TTC549 (cell line): ENCODE results near the gene RPS21.

ENCODE experiments used
- FAIRE-seq: peaks from 2 replicates; lab custom pipeline; 2012; peaks lifted over from hg19 to GRCh38; lab: Jason Lieb, UNC

RPS21 gene

DNA sequence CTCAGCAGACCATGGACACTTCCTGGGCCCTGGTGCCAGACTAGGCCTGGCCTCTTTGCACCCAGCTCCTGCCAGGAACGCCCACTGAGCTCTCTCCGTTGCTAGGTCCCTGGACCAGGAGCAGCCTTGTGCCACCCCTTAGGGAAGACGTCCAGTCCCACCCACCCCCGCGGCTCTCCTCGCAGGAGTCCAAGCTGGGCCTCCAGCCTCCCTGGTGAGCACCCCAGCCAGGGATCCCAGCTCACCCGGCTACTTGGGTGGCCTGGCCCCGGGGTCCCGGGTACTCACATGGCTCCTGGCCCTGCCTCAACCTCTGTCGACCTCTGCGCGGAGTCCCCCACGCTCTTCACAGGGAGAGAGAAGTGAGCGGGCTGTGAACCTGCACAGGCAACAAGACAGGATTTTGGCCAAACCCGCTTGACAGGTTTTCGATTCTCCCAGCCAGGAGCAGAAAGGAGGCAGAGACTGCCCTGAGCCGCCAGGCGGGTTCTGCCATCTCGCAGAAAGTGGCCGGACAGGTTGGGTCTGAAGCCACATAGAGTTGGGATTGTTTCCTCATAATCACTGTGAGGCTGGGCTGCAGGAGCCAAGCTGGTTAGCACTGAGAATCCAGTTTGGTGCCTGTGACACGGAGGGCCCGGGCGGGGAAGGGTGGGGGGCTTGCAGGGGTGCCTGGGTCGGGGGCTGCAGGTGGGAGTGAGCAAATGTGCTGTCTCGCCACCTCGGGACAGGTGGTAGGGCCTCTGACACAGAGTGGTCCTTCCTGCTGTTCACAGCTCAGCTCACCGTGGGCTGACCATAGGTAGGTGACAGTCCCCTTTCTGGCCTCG, 40.5 kb downstream of the RPS21 start, which contains the start of gene RBBP8NL:
Gene RBBP8NL (minus strand): TSS at position 368 of the 830 bp plus-strand sequence. CDS start 7,892 bp downstream, outside the sequence.
- FAIRE-seq = no peak

DNA sequence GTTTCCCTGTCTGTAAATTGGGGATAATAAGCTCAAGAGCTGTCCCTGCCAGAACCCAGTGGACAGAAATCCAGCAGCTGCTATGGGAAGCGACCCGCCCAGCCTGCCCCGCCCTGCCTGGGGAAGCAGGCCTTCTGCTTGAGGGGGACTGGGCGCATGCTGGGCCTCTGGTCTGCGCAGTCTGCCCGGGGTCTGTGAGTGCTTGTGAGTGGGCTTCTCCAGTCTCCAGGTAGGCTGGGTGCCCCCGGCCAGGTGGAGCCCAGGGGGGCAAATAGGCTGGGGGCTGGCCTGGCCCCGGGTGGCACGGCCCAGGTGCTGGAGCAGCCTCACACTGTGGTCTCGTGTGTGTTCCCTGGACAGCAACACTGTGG, 41.1 kb downstream of the RPS21 start:
- FAIRE-seq = no peak

DNA sequence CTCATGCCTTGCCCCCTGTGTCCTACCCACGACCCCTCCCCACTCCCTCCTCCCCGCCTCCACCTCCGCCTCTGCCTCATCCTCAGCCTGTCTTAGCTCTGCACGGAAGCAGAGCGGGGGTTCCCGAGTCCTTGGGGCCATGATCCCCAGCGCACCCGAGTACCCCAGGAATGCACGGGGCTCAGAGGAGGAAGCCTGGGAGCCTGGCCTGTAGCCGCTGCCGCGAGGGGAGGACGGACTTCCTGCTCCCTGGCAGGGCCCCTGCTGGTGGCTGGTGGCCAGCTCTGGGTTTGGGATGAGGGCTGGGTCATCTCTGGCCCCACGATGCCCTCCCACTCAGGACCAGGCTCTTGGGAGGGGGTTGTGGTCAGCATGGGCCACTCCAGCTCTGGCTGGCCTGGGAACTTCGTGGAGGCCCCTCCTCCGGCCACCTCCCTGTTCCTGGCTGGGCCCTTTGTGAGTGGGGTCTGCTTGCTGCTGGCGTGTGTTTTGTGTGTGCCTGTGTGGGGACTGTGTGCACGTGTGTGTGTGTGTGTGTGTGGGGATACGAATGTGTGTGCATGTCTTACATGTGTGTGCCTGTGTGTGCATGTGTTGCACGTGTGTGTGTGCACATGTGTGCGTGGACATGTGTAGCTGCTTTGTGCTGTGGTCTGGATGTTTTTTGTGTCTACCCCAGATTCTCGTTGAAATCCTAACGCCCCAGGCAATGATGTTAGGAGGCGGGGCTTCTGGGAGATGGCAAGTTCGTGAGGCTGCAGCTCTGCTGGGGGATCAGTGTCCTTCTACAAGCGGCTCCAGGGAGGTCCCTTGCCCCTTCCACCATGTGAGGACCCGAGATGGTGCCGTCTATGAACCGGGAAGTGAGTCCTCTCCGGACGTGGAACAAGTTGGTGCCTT, 41.7 kb downstream of the RPS21 start:
- FAIRE-seq = no peak

DNA sequence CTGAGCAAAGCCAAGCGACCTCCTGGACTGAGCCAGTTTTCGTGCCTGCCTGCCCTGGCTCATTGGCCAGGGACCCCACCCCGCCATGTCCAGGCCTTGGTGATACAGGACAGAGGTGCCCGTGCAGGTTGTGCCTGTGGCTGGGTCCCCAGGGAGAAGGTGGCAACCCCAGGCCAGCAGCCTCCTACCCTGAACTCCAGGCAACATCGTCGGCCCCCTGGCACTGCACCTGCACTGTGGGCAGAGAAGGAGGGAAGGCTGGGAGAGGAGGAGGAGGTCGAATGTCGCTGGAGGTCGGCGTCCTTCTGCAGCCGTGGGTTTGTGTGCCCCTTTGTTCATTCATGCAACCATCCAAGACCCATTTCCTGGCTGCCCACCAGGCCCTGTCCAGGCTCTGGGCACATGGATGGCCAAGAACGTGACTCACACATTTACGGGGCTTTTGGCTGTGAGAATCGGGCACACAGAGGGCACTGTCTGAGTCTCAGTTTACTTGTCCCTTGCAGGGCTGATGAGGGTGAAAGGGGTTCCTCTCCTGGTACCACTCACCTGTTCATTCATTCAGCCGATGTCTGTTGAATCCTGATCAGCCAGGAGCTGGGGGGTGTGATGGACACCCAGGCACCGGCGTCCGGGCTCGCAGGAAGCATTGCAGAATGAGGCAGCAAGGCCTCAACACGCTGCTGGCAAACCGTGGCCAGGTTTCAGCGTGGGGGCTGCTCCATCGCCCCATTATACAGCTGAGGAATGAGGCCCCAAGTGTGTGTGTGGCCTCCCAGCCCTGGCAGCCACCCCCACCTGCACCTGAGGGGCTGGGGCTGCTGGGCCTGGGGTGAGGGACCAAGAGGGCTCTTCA, 42.8 kb downstream of the RPS21 start:
- no peak for FAIRE-seq

DNA sequence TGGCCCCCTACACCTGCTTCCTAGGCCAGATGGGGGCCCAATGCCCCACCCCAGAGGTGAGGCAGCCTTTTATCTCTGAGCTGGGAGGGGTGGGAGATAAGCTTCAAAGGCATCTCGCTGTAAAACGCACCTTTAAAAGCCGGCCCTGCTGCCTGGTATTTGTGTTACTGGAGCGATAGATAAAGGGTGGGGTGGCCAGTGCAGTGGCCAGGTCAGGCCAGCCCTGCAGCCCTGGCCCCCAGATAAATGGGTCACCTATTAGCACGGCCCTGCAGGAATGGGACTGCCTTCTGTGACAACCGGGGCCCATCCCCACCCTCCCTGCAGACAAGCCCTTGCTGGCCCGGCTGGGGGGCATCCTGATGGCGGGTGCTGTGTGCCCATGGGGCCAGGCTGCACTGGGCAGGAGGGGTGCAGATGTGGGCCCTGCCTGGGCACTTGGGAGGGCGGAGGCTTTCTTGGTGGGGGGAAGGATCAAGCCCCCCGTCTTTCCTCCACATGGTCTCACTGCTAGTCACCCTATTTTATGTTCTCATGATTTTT, 43.5 kb downstream of the RPS21 start:
- FAIRE-seq = no peak

DNA sequence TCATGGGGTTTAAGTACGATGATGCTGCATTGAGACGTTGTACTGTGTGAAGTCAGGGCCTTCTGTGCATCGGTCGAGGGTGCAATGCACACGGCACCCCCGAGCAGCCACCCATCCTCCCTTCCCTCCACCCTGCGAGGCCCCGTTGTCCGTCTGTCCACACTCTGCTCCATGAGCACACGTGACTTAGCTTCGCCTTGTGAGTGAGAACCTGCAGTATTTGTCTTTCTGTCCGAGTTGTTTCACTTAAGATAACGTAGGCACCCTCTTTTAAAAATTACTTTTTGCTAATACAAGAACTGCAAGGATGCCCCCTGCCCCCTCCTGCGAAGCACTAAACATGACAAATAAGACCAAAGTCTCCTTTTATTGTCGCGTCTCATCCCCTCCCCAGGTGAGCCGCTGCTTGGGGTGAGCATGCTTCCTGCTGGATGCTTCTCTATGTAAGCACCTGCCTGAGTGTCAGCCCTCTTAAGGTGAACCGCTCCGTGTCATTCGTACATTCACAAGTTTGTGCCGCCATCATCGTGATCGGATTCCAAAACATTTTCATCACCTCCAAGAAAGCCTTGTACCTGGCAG, 44.1 kb downstream of the RPS21 start:
- FAIRE-seq = no peak

DNA sequence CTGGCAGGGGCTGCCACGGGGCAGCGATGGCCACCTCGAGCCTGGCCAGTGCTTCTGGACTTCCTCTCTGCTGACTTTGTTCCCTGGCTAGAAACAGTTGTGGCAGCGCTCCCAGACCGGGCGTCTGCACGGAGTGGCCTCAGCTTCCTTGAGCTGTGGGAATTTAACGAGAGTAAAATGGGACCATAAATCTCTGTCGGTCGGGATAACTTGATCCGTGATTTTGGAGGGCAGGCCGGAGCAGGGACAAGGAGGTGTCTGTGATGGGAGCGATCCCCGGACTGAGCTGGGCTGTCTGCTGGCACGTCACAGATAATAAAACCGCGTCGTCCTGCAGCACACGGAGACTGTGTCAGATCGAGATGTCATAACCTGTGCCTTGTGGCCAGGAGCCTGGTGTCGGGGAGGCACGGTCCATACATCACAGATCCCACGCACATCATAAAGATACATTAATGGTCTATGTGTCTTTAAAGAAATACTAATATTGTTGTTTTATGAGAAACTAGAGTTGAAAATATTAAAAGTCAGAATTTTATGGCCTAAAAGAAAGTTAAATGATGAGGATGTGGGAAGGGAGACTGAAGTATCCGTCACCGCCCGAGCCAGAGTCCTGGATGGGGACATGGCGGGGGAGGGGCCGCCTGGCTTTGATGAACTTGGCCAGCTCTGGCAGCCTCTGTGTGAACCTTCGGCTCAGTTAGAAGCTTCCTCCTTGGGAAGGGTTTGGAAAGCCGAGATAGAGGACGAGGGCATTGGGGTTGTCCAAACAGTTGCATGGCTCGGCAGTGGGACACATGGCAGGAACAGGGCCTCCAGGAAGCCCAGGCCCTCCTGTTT, 47.0 kb downstream of the RPS21 start:
- FAIRE-seq = no peak

DNA sequence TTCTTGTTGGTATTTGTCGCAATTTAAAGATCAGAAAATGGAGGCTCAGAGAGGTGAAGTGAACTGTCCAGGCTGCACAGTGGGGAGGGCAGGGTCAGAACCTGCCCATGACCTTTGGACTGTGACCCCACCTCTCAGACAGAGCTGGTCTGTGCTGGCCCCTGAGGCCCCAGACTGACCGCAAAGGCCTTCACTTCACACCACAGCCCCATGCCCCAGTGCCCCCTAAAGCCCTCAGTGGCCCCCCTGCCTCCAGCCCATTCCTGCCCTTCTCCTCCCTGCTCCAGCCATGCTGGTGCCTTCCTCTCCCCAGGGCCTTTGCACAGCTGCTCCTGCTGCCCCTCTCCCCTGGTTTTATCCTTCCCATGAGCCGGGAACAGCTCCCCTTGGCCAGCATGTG, 49.8 kb downstream of the RPS21 start:
- FAIRE-seq = no peak

DNA sequence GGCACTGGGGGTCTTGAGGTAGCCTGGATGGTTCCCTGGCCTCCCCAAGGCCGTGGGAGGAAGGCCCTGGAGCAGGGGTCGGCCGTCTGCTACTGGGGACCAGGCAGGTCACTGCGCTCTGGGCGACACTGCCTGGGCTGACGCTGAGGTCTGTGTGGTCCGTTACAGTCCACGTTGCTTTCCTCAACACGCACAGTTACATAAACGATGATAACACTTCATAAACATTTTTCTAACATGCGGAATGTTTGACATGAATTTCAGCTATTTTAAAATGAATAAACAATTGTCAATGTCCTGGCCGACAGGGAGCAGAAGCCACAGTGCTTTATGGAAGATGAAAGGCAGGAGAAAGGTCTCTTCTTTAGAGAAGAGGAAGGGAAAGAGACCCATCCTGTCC, 50.6 kb downstream of the RPS21 start:
- FAIRE-seq = no peak

DNA sequence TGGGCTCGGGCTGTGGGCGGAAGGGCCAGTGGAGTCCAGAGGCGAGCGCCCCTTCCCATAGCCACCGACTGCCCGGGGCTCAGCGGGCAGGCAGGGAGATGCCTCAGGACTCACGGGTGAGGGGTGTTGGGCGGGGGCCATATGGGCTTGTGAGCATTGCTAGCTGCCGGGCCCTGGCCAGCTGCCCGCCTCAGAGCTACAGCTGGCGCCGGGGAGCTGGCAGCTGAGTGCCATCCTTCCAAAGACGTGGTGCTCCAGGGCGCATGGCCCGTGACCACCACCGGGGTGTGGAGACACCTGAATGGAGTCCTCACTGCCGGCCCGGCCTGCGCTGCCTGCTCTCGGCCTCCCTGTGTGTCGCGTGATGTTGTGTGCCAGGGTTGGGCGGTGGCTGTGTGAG, 51.0 kb downstream of the RPS21 start:
- FAIRE-seq = no peak
